Bronchial epithelial cell (primary cell): ENCODE results near the gene SCRG1. TPM values are rescaled to one million over a fixed set of nuclear protein-coding genes. Genes with fewer than 3 reads are reported as not detected.
A peak's percentile ranks its signal among the peaks of the same experiment; 100 is the strongest.

Experiments
- DNase-seq: peaks from one replicate; pipeline ENCODE4 v3.0.0-alpha.2; 2010; ENCODE audit warnings: low read depth
- FAIRE-seq: peaks from 2 replicates; lab custom pipeline; 2011; peaks lifted over from hg19 to GRCh38; lab: Jason Lieb, UNC
- H3K27me3 ChIP-seq: 2 replicates; pipeline ENCODE4 v1.5.1; 2011; ENCODE audit warnings: low read length; ENCODE audit not compliant: control insufficient read depth, insufficient read depth
- H3K36me3 ChIP-seq: 2 replicates; pipeline ENCODE4 v1.5.1; 2011; ENCODE audit warnings: low read length; ENCODE audit not compliant: control insufficient read depth, insufficient read depth
- H3K4me3 ChIP-seq: 2 replicates; pipeline ENCODE4 v1.5.1; 2011; ENCODE audit warnings: mild to moderate bottlenecking, low read depth, low read length, control low read depth
- CTCF ChIP-seq: IDR thresholded peaks from 2 replicates; pipeline ENCODE4 v1.5.1; 2011; ENCODE audit warnings: mild to moderate bottlenecking, moderate library complexity, low read length, control low read depth, inconsistent platforms; ENCODE audit not compliant: insufficient read depth, severe bottlenecking
- total RNA-seq: library from RNA; depleted of rRNA; stranded (reverse); fragments of >200 nt; gene quantifications from 2 replicates; pipeline ENCODE4 v1.2.1, GENCODE V29; 2014

Gene SCRG1
- total RNA-seq, 1 donor from 2014 or later = not detected

GRCh38 chr4:173411106-173411693 lies 12.3 kb upstream of the SCRG1 start:
- no peak overlapping the region for H3K4me3 ChIP-seq
- DNase-seq = peak; percentile 41
- no peaks in the 10 kb centered on the region for H3K27me3 ChIP-seq
- no peaks in the 10 kb centered on the region for H3K36me3 ChIP-seq
- no peak for FAIRE-seq
- no peak for TF ChIP-seq CTCF

GRCh38 chr4:173410079-173410478 lies 11.2 kb upstream of the SCRG1 start:
- Histone ChIP-seq H3K27me3 (no peaks in the 10 kb centered on the region), H3K4me3 (no peak overlapping the region), H3K36me3 (no peaks in the 10 kb centered on the region)
- DNase-seq (no peak), FAIRE-seq (peak; percentile 13)
- TF ChIP-seq CTCF = no peak

DNA sequence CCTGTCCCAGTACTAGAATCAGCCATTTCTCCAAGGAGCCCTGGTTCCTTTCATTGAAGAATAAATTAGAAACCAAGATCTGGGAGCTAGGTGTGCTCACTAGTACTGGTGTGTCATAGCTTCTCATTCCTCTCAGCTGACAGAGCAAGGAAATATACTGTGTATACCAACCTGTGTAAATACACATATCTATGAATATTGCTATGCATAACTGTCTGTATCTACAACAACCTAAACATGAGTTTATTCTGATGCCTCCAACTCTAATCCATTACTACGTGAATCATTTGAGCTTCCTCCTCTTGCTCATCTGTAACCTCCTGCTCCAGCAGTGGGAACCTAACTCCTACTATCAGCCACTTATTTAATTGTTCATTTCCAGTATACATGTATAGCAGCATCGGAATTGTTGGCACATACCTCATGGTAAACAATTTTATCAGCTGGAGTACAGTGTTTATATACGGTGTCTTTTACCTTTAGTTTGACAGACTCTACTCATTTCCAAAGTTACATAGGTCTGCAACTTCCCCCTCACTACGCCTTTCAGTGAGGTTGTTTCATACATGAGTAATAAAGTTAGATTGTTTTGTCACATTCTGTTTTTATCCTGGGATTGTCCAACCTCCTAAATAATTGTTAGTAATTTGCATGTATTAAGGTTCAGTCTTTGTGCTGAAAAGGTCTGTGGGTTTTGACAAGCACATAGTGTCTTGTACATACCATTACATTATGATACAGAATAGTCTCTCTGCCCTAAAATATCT lies 7.1 kb upstream of the SCRG1 start:
- FAIRE-seq (no peak), DNase-seq (peak; percentile 77)
- Histone ChIP-seq H3K27me3 (no peaks in the 10 kb centered on the region), H3K4me3 (no peak overlapping the region), H3K36me3 (no peaks in the 10 kb centered on the region)
- TF ChIP-seq CTCF = no peak

DNA sequence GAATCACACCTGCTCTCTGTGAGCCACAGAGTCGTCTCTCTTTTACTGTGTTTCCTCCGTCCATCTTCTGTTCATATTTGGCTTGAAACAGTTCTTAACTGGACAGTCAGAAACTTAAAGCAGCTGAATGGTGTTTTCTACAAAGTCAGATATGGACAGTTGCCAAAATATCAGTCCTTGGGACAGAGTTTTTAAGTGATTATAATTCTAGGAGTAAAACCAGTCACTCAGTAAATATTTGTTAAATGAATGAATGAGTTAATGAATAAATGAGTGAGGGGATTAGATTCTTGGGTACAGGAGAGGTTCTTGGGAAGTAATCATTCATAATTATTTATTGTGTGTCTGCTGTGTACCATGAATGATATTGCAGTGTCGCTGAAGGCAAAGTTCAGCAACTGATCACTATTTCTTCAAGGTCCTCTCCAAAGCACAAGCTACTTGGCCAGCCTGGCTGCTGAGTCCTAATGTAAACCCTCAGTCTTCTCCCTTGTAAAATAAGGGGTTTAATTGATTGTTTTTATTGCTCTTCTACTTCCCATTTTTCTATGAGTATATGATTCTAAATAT lies 5.5 kb upstream of the SCRG1 start:
- H3K27me3 ChIP-seq = no peaks in the 10 kb centered on the region
- H3K36me3 ChIP-seq = no peaks in the 10 kb centered on the region
- TF ChIP-seq CTCF = no peak
- FAIRE-seq (no peak), DNase-seq (no peak)
- no peak overlapping the region for H3K4me3 ChIP-seq

GRCh38 chr4:173403051-173403450 lies 4.1 kb upstream of the SCRG1 start:
- FAIRE-seq = no peak
- no peak for TF ChIP-seq CTCF
- H3K36me3 ChIP-seq = no peaks in the 10 kb centered on the region
- peak; percentile 46 for DNase-seq
- H3K4me3 ChIP-seq = no peak overlapping the region
- peaks cover 2% of the 10 kb centered on the region for H3K27me3 ChIP-seq
